Natural killer cell treated with Interleukin-12 subunit alpha and Interleukin-12 subunit beta and Interleukin-15 and Interleukin-18, amount 100 ng/mL, for 72 hours (primary cell): ENCODE data around the gene WDR86. TPM values are rescaled to one million over a fixed set of nuclear protein-coding genes. Genes with fewer than 3 reads are reported as not detected.

Experiments
- ATAC-seq, 2 donors: fragments of 150-1000 bp; cut with Tn5 transposase in 1 of 2; sonication (Bioruptor Pico), chemical (Tn5 transposase) in 1 of 2; 2 replicates each; pipeline ENCODE4 v1.10.0; 2021
- DNase-seq: peaks from one replicate; pipeline ENCODE4 v3.0.0; 2022; ENCODE audit warnings: low spot score
- H3K27ac Mint-ChIP-seq, 2 donors: 1 replicate in 1 of 2; 2 replicates in 1 of 2; pipeline ENCODE4 v1.8.0; 2022; ENCODE audit warnings: mixed read lengths in 2 of 2, mild to moderate bottlenecking in 1 of 2, moderate library complexity in 1 of 2
- H3K27me3 Mint-ChIP-seq, 2 donors: 1 replicate in 1 of 2; 2 replicates in 1 of 2; pipeline ENCODE4 v1.8.0; 2022; ENCODE audit warnings: mixed read lengths in 2 of 2
- H3K36me3 Mint-ChIP-seq: one replicate; pipeline ENCODE4 v1.8.0; 2022; ENCODE audit warnings: mixed read lengths
- H3K4me1 Mint-ChIP-seq, 2 donors: 1 replicate in 1 of 2; 2 replicates in 1 of 2; pipeline ENCODE4 v1.8.0; 2022; ENCODE audit warnings: low read depth in 2 of 2, mixed read lengths in 2 of 2, mild to moderate bottlenecking in 1 of 2
- H3K4me3 Mint-ChIP-seq: one replicate; pipeline ENCODE4 v1.8.0; 2022; ENCODE audit warnings: mixed read lengths
- H3K9me3 Mint-ChIP-seq: 2 replicates; pipeline ENCODE4 v1.8.0; 2022; ENCODE audit warnings: mixed read lengths
- total RNA-seq, 2 donors: library from RNA; stranded (reverse); gene quantifications; one replicate each; pipeline ENCODE4 v1.2.3, GENCODE V29; 2022

WDR86 gene
- total RNA-seq, 2 donors from 2014 or later = not detected

DNA sequence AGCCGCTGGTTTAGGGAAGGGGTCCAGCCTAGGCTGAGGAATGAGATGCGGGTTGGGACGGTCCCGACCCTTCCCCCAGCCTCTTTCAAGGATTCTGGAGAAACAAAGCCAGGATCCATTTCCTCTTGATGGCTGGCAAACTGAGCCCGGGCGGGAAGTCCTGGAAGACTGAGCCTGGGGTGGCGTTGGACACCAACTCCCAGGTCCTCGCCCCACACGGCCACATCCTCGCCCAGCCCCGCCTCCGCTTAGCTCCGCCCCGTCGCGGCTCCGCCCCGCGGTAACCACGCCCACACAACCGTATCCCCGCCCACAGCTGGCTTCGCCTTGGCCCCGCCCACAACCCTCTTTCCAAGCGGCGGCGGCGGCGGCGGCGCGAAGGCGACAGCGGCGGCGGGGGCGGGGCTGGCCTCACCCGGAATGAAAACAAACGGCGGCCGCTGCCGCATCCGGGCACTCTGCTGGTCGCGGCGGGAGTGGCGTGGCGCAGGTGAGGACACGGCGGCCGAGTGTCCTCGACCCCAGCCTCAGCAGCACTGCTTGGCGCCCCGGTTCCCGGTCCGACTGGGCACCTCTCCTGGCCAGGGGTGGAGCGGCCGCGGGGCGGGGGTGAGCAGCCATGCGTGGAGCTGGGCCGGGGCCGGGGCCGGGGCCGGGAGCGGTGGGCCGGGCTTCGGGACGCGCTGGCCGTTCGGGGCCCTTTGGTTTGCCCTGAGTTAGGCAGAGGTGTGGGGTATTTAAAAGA lies 68.3 kb downstream of the WDR86 start, which contains the start of gene NUB1:
Gene NUB1, plus strand, starts transcription at position 456 of the 745 bp plus-strand sequence. CDS start 3,538 bp downstream, outside the sequence.
- Mint-ChIP-seq H3K36me3 (peaks cover 9% of the 10 kb centered on the region), H3K9me3 (peaks cover 3% of the 10 kb centered on the region), H3K27ac (peak within 1 kb of the TSS; percentile 59 to 97), H3K4me1 (peaks cover 21 to 37% of the 10 kb centered on the region in 2 donors), H3K27me3 (no peaks in the 10 kb centered on the region), H3K4me3 (peak within 1 kb of the TSS; percentile 85)
- ATAC-seq (peak; percentile 95 to 96), DNase-seq (peak; percentile 95)

GRCh38 chr7:151340794-151341356 lies 69.0 kb downstream of the WDR86 start:
- no peaks in the 10 kb centered on the region for H3K27me3 Mint-ChIP-seq
- peak overlapping the region; percentile 85 for H3K4me3 Mint-ChIP-seq
- H3K4me1 Mint-ChIP-seq = peaks cover 21 to 42% of the 10 kb centered on the region in 2 donors
- ATAC-seq (no peak), DNase-seq (no peak)
- peaks cover 3% of the 10 kb centered on the region for H3K9me3 Mint-ChIP-seq
- peak overlapping the region; percentile 59 to 83 for H3K27ac Mint-ChIP-seq
- peaks cover 4% of the 10 kb centered on the region for H3K36me3 Mint-ChIP-seq

- H3K27me3 Mint-ChIP-seq = no peaks in the 10 kb centered on the region
- ATAC-seq (peak; percentile 16 to 44), DNase-seq (no peak)
- H3K4me3 Mint-ChIP-seq = peak overlapping the region; percentile 85
- peaks cover 3% of the 10 kb centered on the region for H3K9me3 Mint-ChIP-seq
- H3K36me3 Mint-ChIP-seq = no peaks in the 10 kb centered on the region
- peak overlapping the region; percentile 59 to 83 for H3K27ac Mint-ChIP-seq
- H3K4me1 Mint-ChIP-seq = peaks cover 18 to 39% of the 10 kb centered on the region in 2 donors
These were observed 70.0 kb downstream of the WDR86 start for GRCh38 chr7:151339651-151340382.

- peaks cover 18 to 39% of the 10 kb centered on the region in 2 donors for H3K4me1 Mint-ChIP-seq
- no peaks in the 10 kb centered on the region for H3K36me3 Mint-ChIP-seq
- H3K9me3 Mint-ChIP-seq = peaks cover 3% of the 10 kb centered on the region
- H3K27ac Mint-ChIP-seq = peak overlapping the region in 1 of 2 donors; percentile 59
- DNase-seq = no peak
- no peaks in the 10 kb centered on the region for H3K27me3 Mint-ChIP-seq
- ATAC-seq = no peak
- H3K4me3 Mint-ChIP-seq = peak overlapping the region; percentile 18
These were observed 71.0 kb downstream of the WDR86 start for GRCh38 chr7:151338809-151339208.

DNA sequence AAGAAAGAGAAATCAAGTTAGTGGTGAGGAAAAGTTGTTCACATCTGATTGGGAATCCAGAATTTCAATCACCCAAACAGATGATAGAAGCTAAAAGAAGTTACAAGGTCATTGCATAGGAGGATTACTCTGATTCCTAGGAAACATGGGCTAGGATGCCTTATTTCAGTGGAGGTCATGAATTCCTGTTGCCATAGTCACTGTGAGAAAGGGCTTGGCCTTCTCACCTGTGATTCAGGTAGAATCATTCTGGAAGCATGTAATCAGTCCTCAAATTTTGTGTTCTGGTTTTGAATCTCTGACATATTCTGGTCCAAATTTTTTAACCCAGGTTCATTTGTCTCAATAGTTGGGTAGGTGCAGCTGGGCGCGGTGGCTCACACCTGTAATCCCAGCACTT lies 72.5 kb downstream of the WDR86 start:
- peaks cover 16 to 30% of the 10 kb centered on the region in 2 donors for H3K4me1 Mint-ChIP-seq
- H3K4me3 Mint-ChIP-seq = no peak overlapping the region
- H3K9me3 Mint-ChIP-seq = peaks cover 3% of the 10 kb centered on the region
- no peak for ATAC-seq
- no peak for DNase-seq
- no peaks in the 10 kb centered on the region for H3K36me3 Mint-ChIP-seq
- no peaks in the 10 kb centered on the region for H3K27me3 Mint-ChIP-seq
- H3K27ac Mint-ChIP-seq = peak overlapping the region in 1 of 2 donors; percentile 32

DNA sequence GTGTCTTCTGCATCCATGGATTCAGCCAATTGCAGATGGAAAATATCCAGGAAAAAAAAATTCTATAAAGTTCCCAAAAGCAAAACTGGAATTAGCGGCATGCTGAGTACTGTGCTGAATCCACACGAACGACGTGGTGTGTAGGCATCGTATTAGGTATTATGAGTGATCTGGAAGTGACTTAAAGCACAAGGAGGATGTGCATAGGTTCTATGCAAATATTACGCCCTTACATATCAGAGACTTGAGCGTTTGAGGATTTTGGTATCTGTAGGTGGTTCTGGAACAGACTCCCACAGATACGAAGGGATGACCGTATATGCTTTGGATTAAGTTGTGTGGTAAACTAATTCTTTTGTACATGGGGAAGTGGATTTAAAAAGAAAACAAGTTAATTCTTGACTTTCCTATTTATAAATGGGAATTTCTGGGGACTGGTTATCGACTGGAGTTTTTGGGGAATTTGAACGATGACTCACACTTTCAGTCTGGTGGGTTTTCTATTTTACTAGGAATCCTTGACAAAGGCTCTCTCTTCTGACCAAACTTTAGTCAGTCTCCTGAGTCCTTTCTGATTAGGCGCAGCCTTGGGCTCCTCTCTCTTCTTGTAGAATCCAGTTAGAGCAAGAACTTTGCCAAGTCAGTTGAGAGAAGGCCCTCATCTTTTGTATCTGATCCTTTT lies 73.7 kb downstream of the WDR86 start:
- ATAC-seq (no peak), DNase-seq (no peak)
- Mint-ChIP-seq H3K36me3 (no peaks in the 10 kb centered on the region), H3K4me3 (peak overlapping the region; percentile 2), H3K9me3 (peaks cover 3% of the 10 kb centered on the region), H3K27me3 (no peaks in the 10 kb centered on the region), H3K27ac (peak overlapping the region in 1 of 2 donors; percentile 32), H3K4me1 (peaks cover 16 to 29% of the 10 kb centered on the region in 2 donors)

GRCh38 chr7:151334628-151335027 lies 75.2 kb downstream of the WDR86 start:
- Mint-ChIP-seq H3K27me3 (peaks cover 0 to 2% of the 10 kb centered on the region in 2 donors), H3K4me1 (peaks cover 1 to 14% of the 10 kb centered on the region in 2 donors), H3K36me3 (no peaks in the 10 kb centered on the region), H3K27ac (no peak overlapping the region), H3K9me3 (no peaks in the 10 kb centered on the region), H3K4me3 (no peak overlapping the region)
- no peak for ATAC-seq
- DNase-seq = no peak

Other genes starting within 250 kb of the WDR86 start
- gene GBX1, start 242.3 kb downstream of the WDR86 start, total RNA-seq = not detected
- not detected for gene ASB10, start 222.8 kb downstream of the WDR86 start, total RNA-seq
- gene H2BK1, start 199.6 kb downstream of the WDR86 start, total RNA-seq = not detected
- 100 to 1,000 TPM in 1 of 2 donors, 10 to 100 TPM in 1; 68.4 to 118 TPM for gene ABCF2, start 182.8 kb downstream of the WDR86 start, total RNA-seq
- gene CHPF2, start 177.6 kb downstream of the WDR86 start, total RNA-seq = 10 to 100 TPM; 54.6 to 67.6 TPM
- 1 to 10 TPM in 1 of 2 donors, under 1 TPM in 1; 0.93 to 1.2 TPM for gene SMARCD3, start 161.3 kb downstream of the WDR86 start, total RNA-seq
- gene NUB1, start 68.2 kb downstream of the WDR86 start, total RNA-seq = 10 to 100 TPM; 53.6 to 66.9 TPM
- gene CRYGN, start 30.1 kb upstream of the WDR86 start, total RNA-seq = not detected
- 10 to 100 TPM; 45.4 to 55.8 TPM for gene RHEB, start 109.9 kb upstream of the WDR86 start, total RNA-seq